Measurements from ENCODE around the gene COL5A1. TPM values are rescaled to one million over a fixed set of nuclear protein-coding genes. Genes with fewer than 3 reads are reported as not detected.

Gene COL5A1
- total RNA-seq, 1 experiment from 2014 or later: 9.5 TPM

DNA sequence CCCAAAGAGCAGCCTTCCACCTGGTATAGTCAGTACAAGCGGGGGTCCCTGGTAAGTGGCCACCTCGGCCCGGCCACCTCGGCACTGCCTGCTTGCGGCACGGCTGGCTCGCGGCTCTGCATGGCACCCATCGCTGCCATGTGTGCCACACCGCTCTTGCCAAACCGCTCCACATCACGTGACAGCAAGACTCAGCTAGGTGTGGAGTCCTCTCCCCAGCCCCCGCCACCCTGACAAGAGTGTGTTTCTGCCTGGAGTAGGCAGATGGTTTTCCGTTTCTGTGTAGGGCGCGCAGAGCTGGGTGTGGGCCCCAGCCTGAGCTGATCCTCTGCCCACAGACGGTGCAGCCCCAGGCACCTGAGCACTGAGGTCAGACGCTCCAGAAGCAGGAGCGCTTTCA is 188.5 kb downstream of the COL5A1 start:
- Histone ChIP-seq H3K27me3 (ENCODE audit: insufficient read depth, low read length) (no peaks in the 10 kb centered on the region), H3K27ac (ENCODE audit: insufficient read length, low read depth, low read length) (no peak overlapping the region), H3K4me1 (ENCODE audit: insufficient read depth, low read length) (no peaks in the 10 kb centered on the region), H2BK12ac (ENCODE audit: insufficient read length, low read depth, low read length) (no peak overlapping the region), H2BK5ac (ENCODE audit: insufficient read length, low read length) (no peak overlapping the region), H3K79me2 (ENCODE audit: insufficient read depth, low read length) (no peaks in the 10 kb centered on the region), H2AK5ac (ENCODE audit: insufficient read length, low read length) (no peak overlapping the region), H2BK20ac (ENCODE audit: low read depth, low read length, poor library complexity, severe bottlenecking) (no peak overlapping the region), H3K14ac (ENCODE audit: insufficient read depth, low read length) (no peak overlapping the region), H4K91ac (ENCODE audit: insufficient read length, low read depth, low read length) (no peak overlapping the region), H3K4ac (ENCODE audit: low read depth, low read length) (no peak overlapping the region), H3K79me1 (ENCODE audit: insufficient read depth, low read depth, low read length, poor library complexity, severe bottlenecking) (no peaks in the 10 kb centered on the region), H3K9me3 (ENCODE audit: control insufficient read depth, low read depth, low read length) (no peaks in the 10 kb centered on the region), H3K23ac (ENCODE audit: insufficient read length, low read depth, low read length) (no peak overlapping the region), H3K56ac (ENCODE audit: insufficient read length, low read depth, low read length) (no peak overlapping the region), H3T11ph (ENCODE audit: low read length) (no peak overlapping the region), H4K5ac (ENCODE audit: insufficient read length, low read depth, low read length) (no peak overlapping the region), H4K20me1 (ENCODE audit: control insufficient read depth, insufficient read depth, insufficient read length) (no peaks in the 10 kb centered on the region), H3K18ac (ENCODE audit: insufficient read length, low read depth, low read length) (no peak overlapping the region), H2AFZ (ENCODE audit: low read length) (no peak overlapping the region), H2BK120ac (ENCODE audit: low read depth, low read length, poor library complexity, severe bottlenecking) (no peak overlapping the region), H3K4me2 (ENCODE audit: insufficient read depth, insufficient read length, low read length) (no peak overlapping the region), H4K8ac (replicated peaks; ENCODE audit: insufficient read length, low read depth, low read length) (no peak overlapping the region), H3K23me2 (ENCODE audit: insufficient read length, low read depth, low read length, poor library complexity, severe bottlenecking) (no peaks in the 10 kb centered on the region), H2BK15ac (ENCODE audit: low read depth, low read length) (no peak overlapping the region), H3K9ac (ENCODE audit: extremely low read depth, insufficient read length, low read length) (no peak overlapping the region)
- H3K27me3 Mint-ChIP-seq (ENCODE audit: low read depth): no peaks in the 10 kb centered on the region; the same call in 1 of the 2 replicates
- TF ChIP-seq, protein P1, sequence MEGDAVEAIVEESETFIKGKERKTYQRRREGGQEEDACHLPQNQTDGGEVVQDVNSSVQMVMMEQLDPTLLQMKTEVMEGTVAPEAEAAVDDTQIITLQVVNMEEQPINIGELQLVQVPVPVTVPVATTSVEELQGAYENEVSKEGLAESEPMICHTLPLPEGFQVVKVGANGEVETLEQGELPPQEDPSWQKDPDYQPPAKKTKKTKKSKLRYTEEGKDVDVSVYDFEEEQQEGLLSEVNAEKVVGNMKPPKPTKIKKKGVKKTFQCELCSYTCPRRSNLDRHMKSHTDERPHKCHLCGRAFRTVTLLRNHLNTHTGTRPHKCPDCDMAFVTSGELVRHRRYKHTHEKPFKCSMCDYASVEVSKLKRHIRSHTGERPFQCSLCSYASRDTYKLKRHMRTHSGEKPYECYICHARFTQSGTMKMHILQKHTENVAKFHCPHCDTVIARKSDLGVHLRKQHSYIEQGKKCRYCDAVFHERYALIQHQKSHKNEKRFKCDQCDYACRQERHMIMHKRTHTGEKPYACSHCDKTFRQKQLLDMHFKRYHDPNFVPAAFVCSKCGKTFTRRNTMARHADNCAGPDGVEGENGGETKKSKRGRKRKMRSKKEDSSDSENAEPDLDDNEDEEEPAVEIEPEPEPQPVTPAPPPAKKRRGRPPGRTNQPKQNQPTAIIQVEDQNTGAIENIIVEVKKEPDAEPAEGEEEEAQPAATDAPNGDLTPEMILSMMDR (conservative IDR thresholded peaks at IDR 0.05): no peak
- H3K4me3 Mint-ChIP-seq: no peak overlapping the region
- H3K27ac Mint-ChIP-seq: no peak overlapping the region
- DNase-seq: no peak
- no peaks in the 10 kb centered on the region; a peak in 1 of 7 replicates for H3K36me3 Mint-ChIP-seq (ENCODE audit: insufficient read depth in 1 of 3, low read depth in 3 of 3)
- no peaks in the 10 kb centered on the region for H3K4me1 Mint-ChIP-seq
- no CpG with 5 or more reads among the region's 19 CpGs for WGBS (ENCODE audit: extremely low coverage, insufficient read length, low lambda C conversion rate)
- no peaks in the 10 kb centered on the region for H3K9me3 Mint-ChIP-seq
